ENCODE results near the gene PRSS57.

PRSS57 gene

DNA sequence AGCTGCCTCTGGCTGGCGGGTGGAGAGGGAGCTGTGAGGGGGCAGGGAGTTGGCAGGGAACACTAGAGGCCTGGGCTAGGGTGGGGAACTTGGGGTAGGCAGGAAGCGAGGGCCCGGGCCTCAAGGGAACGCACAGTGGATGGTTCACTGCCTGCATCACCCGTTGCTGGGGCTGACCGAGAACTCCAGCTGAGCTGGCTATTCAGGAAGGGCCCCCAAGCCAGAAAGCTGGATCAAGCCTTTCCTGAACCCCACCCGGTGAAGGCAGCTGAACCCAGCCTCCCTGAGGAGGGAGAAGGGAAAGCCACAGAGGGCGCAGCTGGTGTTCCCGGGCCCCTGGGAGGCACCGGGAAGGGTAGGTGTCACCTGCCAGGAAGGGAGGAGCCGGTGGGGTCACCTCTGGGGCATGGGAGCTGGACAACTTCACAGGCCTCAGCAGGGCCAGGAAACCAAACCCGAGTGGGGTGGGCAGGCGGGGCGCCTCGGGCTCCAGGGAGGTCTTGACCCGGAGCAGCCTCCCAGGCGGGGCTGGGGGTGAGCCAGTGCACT is 27.4 kb upstream of the PRSS57 start:
- H3K4me1 ChIP-seq (ENCODE audit: insufficient read depth, poor library complexity, severe bottlenecking), result no peaks in the 10 kb centered on the region
- DNase-seq (ENCODE audit: low spot score) (no peak), ATAC-seq (ENCODE audit: low read depth) (no peak)
- no peak overlapping the region for H3K4me3 ChIP-seq (ENCODE audit: severe bottlenecking)
- no peaks in the 10 kb centered on the region for H3K36me3 ChIP-seq (ENCODE audit: low read depth)
- TF ChIP-seq, protein P1, sequence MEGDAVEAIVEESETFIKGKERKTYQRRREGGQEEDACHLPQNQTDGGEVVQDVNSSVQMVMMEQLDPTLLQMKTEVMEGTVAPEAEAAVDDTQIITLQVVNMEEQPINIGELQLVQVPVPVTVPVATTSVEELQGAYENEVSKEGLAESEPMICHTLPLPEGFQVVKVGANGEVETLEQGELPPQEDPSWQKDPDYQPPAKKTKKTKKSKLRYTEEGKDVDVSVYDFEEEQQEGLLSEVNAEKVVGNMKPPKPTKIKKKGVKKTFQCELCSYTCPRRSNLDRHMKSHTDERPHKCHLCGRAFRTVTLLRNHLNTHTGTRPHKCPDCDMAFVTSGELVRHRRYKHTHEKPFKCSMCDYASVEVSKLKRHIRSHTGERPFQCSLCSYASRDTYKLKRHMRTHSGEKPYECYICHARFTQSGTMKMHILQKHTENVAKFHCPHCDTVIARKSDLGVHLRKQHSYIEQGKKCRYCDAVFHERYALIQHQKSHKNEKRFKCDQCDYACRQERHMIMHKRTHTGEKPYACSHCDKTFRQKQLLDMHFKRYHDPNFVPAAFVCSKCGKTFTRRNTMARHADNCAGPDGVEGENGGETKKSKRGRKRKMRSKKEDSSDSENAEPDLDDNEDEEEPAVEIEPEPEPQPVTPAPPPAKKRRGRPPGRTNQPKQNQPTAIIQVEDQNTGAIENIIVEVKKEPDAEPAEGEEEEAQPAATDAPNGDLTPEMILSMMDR (IDR thresholded peaks at IDR 0.05; ENCODE audit: poor library complexity, severe bottlenecking), result no peak
- no peaks in the 10 kb centered on the region for H3K9me3 ChIP-seq (ENCODE audit: severe bottlenecking)
- H3K27me3 ChIP-seq (ENCODE audit: insufficient read depth, poor library complexity, severe bottlenecking), result no peaks in the 10 kb centered on the region
- H3K27ac ChIP-seq (ENCODE audit: poor library complexity, severe bottlenecking), result no peak overlapping the region

DNA sequence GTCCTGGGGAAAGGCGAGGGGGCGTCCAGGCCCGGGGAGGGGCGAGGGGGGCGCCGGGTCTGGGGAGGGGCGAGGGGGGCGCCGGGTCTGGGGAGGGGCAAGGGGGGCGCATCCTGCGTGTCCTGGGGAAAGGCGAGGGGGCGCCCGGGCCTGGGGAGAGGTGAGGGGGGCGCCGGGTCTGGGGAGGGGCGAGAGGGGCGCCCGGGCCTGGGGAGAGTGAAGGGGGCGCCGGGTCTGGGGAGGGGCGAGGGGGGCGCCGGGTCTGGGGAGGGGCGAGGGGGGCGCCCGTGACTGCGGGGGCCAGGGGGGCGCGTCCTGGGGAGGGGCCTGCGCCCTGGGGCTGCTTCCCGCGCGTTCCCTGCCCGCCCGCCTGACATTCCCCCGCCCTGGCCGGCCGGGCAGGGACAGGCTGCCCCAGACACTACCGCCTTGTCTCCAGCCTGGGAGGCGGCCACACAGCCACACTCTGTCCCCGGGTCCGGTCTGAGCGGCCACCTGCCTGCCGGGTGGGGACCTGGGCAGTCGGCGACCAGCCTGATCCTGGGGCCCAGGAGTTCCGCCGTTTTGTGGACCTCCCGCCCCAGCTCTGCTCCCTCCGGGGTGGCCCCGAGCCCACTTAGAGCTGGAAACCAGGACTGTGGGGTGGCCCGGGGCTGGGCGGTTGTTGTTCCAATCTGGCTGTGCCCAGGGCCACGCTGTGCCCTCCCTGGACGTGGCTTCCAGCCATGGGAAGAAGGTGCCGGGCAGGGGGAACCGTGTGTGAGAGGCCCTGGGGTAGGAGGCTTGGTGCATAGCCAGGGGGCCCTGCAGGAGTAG is 25.3 kb upstream of the PRSS57 start:
- DNase-seq (ENCODE audit: low spot score) (no peak), ATAC-seq (ENCODE audit: low read depth) (no peak)
- Histone ChIP-seq H3K9me3 (ENCODE audit: severe bottlenecking) (no peaks in the 10 kb centered on the region), H3K4me3 (ENCODE audit: severe bottlenecking) (no peak overlapping the region), H3K27me3 (ENCODE audit: insufficient read depth, poor library complexity, severe bottlenecking) (no peaks in the 10 kb centered on the region), H3K36me3 (ENCODE audit: low read depth) (no peaks in the 10 kb centered on the region), H3K4me1 (ENCODE audit: insufficient read depth, poor library complexity, severe bottlenecking) (no peaks in the 10 kb centered on the region), H3K27ac (ENCODE audit: poor library complexity, severe bottlenecking) (no peak overlapping the region)
- TF ChIP-seq, protein P1 (IDR thresholded peaks at IDR 0.05; ENCODE audit: poor library complexity, severe bottlenecking), result no peak

- Histone ChIP-seq H3K4me1 (ENCODE audit: insufficient read depth, poor library complexity, severe bottlenecking) (no peaks in the 10 kb centered on the region), H3K9me3 (ENCODE audit: severe bottlenecking) (no peaks in the 10 kb centered on the region), H3K36me3 (ENCODE audit: low read depth) (no peaks in the 10 kb centered on the region), H3K4me3 (ENCODE audit: severe bottlenecking) (no peak overlapping the region), H3K27me3 (ENCODE audit: insufficient read depth, poor library complexity, severe bottlenecking) (no peaks in the 10 kb centered on the region), H3K27ac (ENCODE audit: poor library complexity, severe bottlenecking) (no peak overlapping the region)
- TF ChIP-seq, protein P1 (IDR thresholded peaks at IDR 0.05; ENCODE audit: poor library complexity, severe bottlenecking), result no peak
- DNase-seq (ENCODE audit: low spot score) (no peak), ATAC-seq (ENCODE audit: low read depth) (no peak)
These were observed 24.5 kb upstream of the PRSS57 start for GRCh38 chr19:719636-720344.

DNA sequence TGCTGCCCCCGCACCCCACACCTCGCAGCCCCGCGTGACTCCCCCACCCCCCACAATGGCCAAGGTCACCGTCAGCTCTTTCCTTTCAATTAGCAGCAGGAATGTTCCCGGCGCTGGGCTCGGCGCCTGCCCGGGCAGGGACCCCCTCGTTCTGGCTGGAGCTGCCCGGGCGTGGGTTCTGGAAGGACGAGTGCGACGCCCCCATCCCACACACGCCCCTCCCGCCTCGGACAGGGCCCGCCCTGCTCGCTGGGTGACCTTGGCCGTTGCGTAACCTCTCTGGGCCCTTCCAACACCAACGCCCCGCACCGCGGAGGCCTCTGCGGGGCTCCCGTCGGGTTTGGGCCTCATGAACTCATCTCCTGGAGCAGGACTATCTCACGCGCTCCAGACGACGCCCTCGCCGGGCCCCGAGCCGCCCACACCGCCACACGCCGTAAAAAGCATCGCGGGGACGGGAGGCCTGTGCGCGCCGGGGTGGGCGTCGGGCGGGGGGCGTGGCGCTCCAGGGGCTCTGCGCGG is 23.8 kb upstream of the PRSS57 start:
- Histone ChIP-seq H3K4me1 (ENCODE audit: insufficient read depth, poor library complexity, severe bottlenecking) (no peaks in the 10 kb centered on the region), H3K27me3 (ENCODE audit: insufficient read depth, poor library complexity, severe bottlenecking) (no peaks in the 10 kb centered on the region), H3K27ac (ENCODE audit: poor library complexity, severe bottlenecking) (no peak overlapping the region), H3K36me3 (ENCODE audit: low read depth) (no peaks in the 10 kb centered on the region), H3K9me3 (ENCODE audit: severe bottlenecking) (no peaks in the 10 kb centered on the region), H3K4me3 (ENCODE audit: severe bottlenecking) (no peak overlapping the region)
- ATAC-seq (ENCODE audit: low read depth) (no peak), DNase-seq (ENCODE audit: low spot score) (no peak)
- TF ChIP-seq, protein P1 (IDR thresholded peaks at IDR 0.05; ENCODE audit: poor library complexity, severe bottlenecking), result no peak

Data from RWPE2 (cell line).